Stimulated activated naive CD8-positive, alpha-beta T cell treated with anti-CD3 and anti-CD28 coated beads, Interleukin-15, Interleukin-2, amounts not matched to agents 100 U/mL and 50 U/mL, for 24 hours (primary cell): Measurements from ENCODE around the gene SND1.

Experiments used
- ATAC-seq: fragments of 150-1000 bp; cut with Tn5 transposase; one replicate; pipeline ENCODE4 v1.10.0; 2021
- DNase-seq: peaks from one replicate; pipeline ENCODE4 v3.0.0; 2021

Gene SND1

GRCh38 chr7:128139406-128139805 is 487.4 kb downstream of the SND1 start:
- ATAC-seq (no peak), DNase-seq (no peak)

GRCh38 chr7:128141683-128142195 is 489.7 kb downstream of the SND1 start:
- ATAC-seq (no peak), DNase-seq (no peak)
